CD4-positive, alpha-beta T cell (primary cell): Measurements from ENCODE around the gene AKAP8. TPM values are rescaled to one million over a fixed set of nuclear protein-coding genes. Genes with fewer than 3 reads are reported as not detected.
A peak's percentile ranks its signal among the peaks of the same experiment; 100 is the strongest.

Experiments used
- ATAC-seq: fragments of 200-7000 bp; cut with Tn5 transposase; one replicate; pipeline ENCODE4 v1.10.0; 2022; ENCODE audit warnings: mild to moderate bottlenecking; ENCODE audit not compliant: poor library complexity
- CTCF ChIA-PET: fragments of 350-600 bp; sonication (Branson Sonifier 250); formaldehyde crosslinking; loops from one replicate; lab custom pipeline; 2021; ENCODE audit warnings: antibody characterized with exemption, inconsistent platforms; lab: Charles Lee
- POLR2A ChIA-PET: fragments of 350-600 bp; sonication (Branson Sonifier 250); formaldehyde crosslinking; loops from one replicate; lab custom pipeline; 2021; ENCODE audit warnings: antibody characterized with exemption, inconsistent platforms; lab: Charles Lee
- DNase-seq, 14 experiments: peaks; one replicate each; pipeline ENCODE4 v3.0.0-alpha.2; 2013 to 2020; ENCODE audit warnings: mixed read lengths in 2 of 14
- H3K27ac ChIP-seq, 2 donors: one replicate each; pipeline versions ENCODE4 v1.5.1 to v1.7.0; 2013; ENCODE audit warnings: low read length in 2 of 2, low read depth in 1 of 2, mild to moderate bottlenecking in 1 of 2
- H3K27me3 ChIP-seq, 2 experiments: 1 replicate in 1 of 2; 2 replicates in 1 of 2; pipeline versions ENCODE4 v1.6.1 to v1.7.0; 2013; ENCODE audit warnings: low read length in 2 of 2, control low read depth in 1 of 2, mild to moderate bottlenecking in 1 of 2, moderate library complexity in 1 of 2; ENCODE audit not compliant: insufficient read depth in 2 of 2, control insufficient read depth in 1 of 2
- H3K36me3 ChIP-seq: one replicate; pipeline ENCODE4 v1.6.1; 2013; ENCODE audit warnings: low read length, control low read depth; ENCODE audit not compliant: insufficient read depth
- H3K4me1 ChIP-seq: one replicate; pipeline ENCODE4 v1.6.1; 2013; ENCODE audit warnings: low read length, control low read depth; ENCODE audit not compliant: insufficient read depth
- H3K4me3 ChIP-seq: one replicate; pipeline ENCODE4 v1.5.1; 2013; ENCODE audit warnings: mild to moderate bottlenecking, low read length, moderate library complexity
- H3K9me3 ChIP-seq, 2 experiments: 1 replicate in 1 of 2; 2 replicates in 1 of 2; pipeline versions ENCODE4 v1.6.1 to v1.7.0; 2013; ENCODE audit warnings: low read length in 2 of 2, mild to moderate bottlenecking in 2 of 2, control low read depth in 1 of 2, moderate library complexity in 1 of 2; ENCODE audit not compliant: control insufficient read depth in 1 of 2, insufficient read depth in 1 of 2
- H3K27ac Mint-ChIP-seq: one replicate; pipeline ENCODE4 v1.8.0; 2020; ENCODE audit warnings: mixed read lengths
- H3K27me3 Mint-ChIP-seq: one replicate; pipeline ENCODE4 v1.8.0; 2021; ENCODE audit warnings: mixed read lengths
- H3K36me3 Mint-ChIP-seq: one replicate; pipeline ENCODE4 v1.8.0; 2021; ENCODE audit warnings: low read depth, mixed read lengths
- H3K4me1 Mint-ChIP-seq: one replicate; pipeline ENCODE4 v1.8.0; 2021; ENCODE audit warnings: low read depth, mixed read lengths
- H3K4me3 Mint-ChIP-seq: one replicate; pipeline ENCODE4 v1.8.0; 2020; ENCODE audit warnings: mild to moderate bottlenecking, mixed read lengths
- H3K9me3 Mint-ChIP-seq: one replicate; pipeline ENCODE4 v1.8.0; 2020; ENCODE audit warnings: mixed read lengths
- intact Hi-C, 2 experiments: fragments of 100-400 bp; cut with DNase I in 1 of 2; cut with micrococcal nuclease in 1 of 2; formaldehyde crosslinking; loops; one replicate each; pipeline versions ENCODE4 v1.15.1 to v1.9.0; 2023 to 2025; cut with DNase I, micrococcal nuclease
- total RNA-seq, 174 experiments: library from RNA in 2 of 174; stranded (reverse) in 2 of 174; gene quantifications; one replicate each; pipeline ENCODE4 v1.2.3 and lab custom pipeline; 2021 to 2026
- TF ChIP-seq, protein P1 (sequence below): fragments of 200-600 bp; IDR thresholded peaks from one replicate; pipeline ENCODE4 v1.8.0; 2022; ENCODE audit warnings: antibody characterized with exemption, mild to moderate bottlenecking

The AKAP8 gene
- total RNA-seq, 2 experiments from 2014 or later: 87.5 to 90.1 TPM

GRCh38 chr19:15305582-15306334 lies 73.8 kb downstream of the AKAP8 start:
- no peak for ATAC-seq
- Histone ChIP-seq H3K4me3 (no peak overlapping the region), H3K36me3 (no peaks in the 10 kb centered on the region), H3K4me1 (peaks cover 70% of the 10 kb centered on the region), H3K9me3 (no peaks in the 10 kb centered on the region), H3K27ac (no peak overlapping the region), H3K27me3 (no peaks in the 10 kb centered on the region)
- TF ChIP-seq, protein P1, sequence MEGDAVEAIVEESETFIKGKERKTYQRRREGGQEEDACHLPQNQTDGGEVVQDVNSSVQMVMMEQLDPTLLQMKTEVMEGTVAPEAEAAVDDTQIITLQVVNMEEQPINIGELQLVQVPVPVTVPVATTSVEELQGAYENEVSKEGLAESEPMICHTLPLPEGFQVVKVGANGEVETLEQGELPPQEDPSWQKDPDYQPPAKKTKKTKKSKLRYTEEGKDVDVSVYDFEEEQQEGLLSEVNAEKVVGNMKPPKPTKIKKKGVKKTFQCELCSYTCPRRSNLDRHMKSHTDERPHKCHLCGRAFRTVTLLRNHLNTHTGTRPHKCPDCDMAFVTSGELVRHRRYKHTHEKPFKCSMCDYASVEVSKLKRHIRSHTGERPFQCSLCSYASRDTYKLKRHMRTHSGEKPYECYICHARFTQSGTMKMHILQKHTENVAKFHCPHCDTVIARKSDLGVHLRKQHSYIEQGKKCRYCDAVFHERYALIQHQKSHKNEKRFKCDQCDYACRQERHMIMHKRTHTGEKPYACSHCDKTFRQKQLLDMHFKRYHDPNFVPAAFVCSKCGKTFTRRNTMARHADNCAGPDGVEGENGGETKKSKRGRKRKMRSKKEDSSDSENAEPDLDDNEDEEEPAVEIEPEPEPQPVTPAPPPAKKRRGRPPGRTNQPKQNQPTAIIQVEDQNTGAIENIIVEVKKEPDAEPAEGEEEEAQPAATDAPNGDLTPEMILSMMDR: no peak
- H3K9me3 Mint-ChIP-seq: no peaks in the 10 kb centered on the region
- ChIA-PET CTCF (no interaction called here), POLR2A (interaction anchor here (1.3 kb wide), 1 partner anchor 73 kb away, joined by 3 read pairs; no protein-coding TSS in a partner anchor)
- peaks cover 79% of the 10 kb centered on the region for H3K4me1 Mint-ChIP-seq
- H3K4me3 Mint-ChIP-seq: peak overlapping the region; percentile 38
- intact Hi-C loops: loop anchor here in 1 of 2 experiments (2.0 kb wide), 1 partner anchor 15 kb away; no protein-coding TSS in a partner anchor
- H3K27me3 Mint-ChIP-seq: no peaks in the 10 kb centered on the region
- peaks cover 7% of the 10 kb centered on the region for H3K36me3 Mint-ChIP-seq
- DNase-seq: no peak
- peak overlapping the region; percentile 21 for H3K27ac Mint-ChIP-seq

DNA sequence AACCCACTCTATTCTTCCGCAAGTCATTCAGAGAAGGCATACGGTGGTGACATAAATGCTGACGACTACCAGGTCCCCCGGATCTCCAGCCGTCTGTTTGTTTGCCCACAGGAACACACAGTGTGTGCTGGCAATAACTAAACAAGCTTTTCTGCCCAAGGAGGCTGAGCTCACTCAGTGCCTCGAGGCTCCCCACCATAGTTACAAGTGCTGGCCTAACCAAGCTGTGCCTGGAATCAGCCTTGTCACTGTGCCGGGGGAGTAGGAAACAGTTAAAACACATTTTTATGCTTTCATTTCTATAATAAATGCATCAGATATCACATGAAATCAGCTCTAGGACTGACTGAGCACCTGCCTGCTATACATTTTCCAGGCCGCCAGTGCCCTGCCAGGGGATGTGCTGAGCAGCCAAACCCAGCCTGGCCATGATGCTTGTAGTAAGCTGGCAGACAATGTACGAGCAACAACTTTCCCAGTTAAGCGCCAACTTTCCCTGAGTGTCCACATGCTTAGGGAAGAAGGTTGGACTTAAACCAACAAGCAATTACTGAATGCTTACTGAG lies 75.4 kb downstream of the AKAP8 start:
- ChIA-PET CTCF (interaction anchor here (0.5 to 0.6 kb wide), 2 partner anchors 213 to 1522 kb away, joined by 3 read pairs; no protein-coding TSS in a partner anchor), POLR2A (interaction anchor here (0.5 to 1.3 kb wide), 3 partner anchors 22 to 160 kb away, joined by 3 to 6 read pairs (median 3); partner anchors contain the start of gene AKAP8)
- Histone ChIP-seq H3K27ac (no peak overlapping the region), H3K9me3 (no peaks in the 10 kb centered on the region), H3K27me3 (no peaks in the 10 kb centered on the region), H3K4me1 (peaks cover 73% of the 10 kb centered on the region), H3K4me3 (no peak overlapping the region), H3K36me3 (no peaks in the 10 kb centered on the region)
- Mint-ChIP-seq H3K4me1 (peaks cover 76% of the 10 kb centered on the region), H3K27ac (peak overlapping the region; percentile 37), H3K4me3 (peak overlapping the region; percentile 36), H3K27me3 (no peaks in the 10 kb centered on the region), H3K36me3 (no peaks in the 10 kb centered on the region), H3K9me3 (no peaks in the 10 kb centered on the region)
- TF ChIP-seq, protein P1: no peak
- no peak for DNase-seq
- peak; percentile 71 for ATAC-seq
- intact Hi-C loops: loop anchor here in 1 of 2 experiments (1.0 to 2.0 kb wide), 2 partner anchors 13 to 33 kb away; no protein-coding TSS in a partner anchor

Other genes starting within 250 kb of the AKAP8 start
- gene NOTCH3, start 178.8 kb downstream of the AKAP8 start, total RNA-seq: not detected
- gene EPHX3, start 147.3 kb downstream of the AKAP8 start, total RNA-seq: not detected
- 100 to 1,000 TPM; 101 to 102 TPM for gene BRD4, start 47.2 kb downstream of the AKAP8 start, total RNA-seq
- 100 to 1,000 TPM; 157 to 162 TPM for gene AKAP8L, start 39.2 kb upstream of the AKAP8 start, total RNA-seq
- 10 to 100 TPM; 12.9 to 14.3 TPM for gene WIZ, start 70.2 kb upstream of the AKAP8 start, total RNA-seq
- gene RASAL3, start 84.8 kb upstream of the AKAP8 start, total RNA-seq: 10 to 100 TPM; 91.8 to 92.8 TPM
- not detected for gene PGLYRP2, start 99.7 kb upstream of the AKAP8 start, total RNA-seq
- under 1 TPM; 0.19 to 0.28 TPM for gene CYP4F22, start 128.7 kb upstream of the AKAP8 start, total RNA-seq
- gene CYP4F8, start 235.4 kb upstream of the AKAP8 start, total RNA-seq: not detected